Hematopoietic multipotent progenitor cell treated with erythropoietin and hydrocortisone succinate and interleukin-3 and kit ligand, for 8 days (in vitro differentiated cells): ENCODE data around the gene PSME4.
A peak's percentile ranks its signal among the peaks of the same experiment; 100 is the strongest.

Experiments
- DNase-seq: peaks from one replicate; pipeline ENCODE4 v3.0.0-alpha.2; 2015

PSME4 gene, protein sequence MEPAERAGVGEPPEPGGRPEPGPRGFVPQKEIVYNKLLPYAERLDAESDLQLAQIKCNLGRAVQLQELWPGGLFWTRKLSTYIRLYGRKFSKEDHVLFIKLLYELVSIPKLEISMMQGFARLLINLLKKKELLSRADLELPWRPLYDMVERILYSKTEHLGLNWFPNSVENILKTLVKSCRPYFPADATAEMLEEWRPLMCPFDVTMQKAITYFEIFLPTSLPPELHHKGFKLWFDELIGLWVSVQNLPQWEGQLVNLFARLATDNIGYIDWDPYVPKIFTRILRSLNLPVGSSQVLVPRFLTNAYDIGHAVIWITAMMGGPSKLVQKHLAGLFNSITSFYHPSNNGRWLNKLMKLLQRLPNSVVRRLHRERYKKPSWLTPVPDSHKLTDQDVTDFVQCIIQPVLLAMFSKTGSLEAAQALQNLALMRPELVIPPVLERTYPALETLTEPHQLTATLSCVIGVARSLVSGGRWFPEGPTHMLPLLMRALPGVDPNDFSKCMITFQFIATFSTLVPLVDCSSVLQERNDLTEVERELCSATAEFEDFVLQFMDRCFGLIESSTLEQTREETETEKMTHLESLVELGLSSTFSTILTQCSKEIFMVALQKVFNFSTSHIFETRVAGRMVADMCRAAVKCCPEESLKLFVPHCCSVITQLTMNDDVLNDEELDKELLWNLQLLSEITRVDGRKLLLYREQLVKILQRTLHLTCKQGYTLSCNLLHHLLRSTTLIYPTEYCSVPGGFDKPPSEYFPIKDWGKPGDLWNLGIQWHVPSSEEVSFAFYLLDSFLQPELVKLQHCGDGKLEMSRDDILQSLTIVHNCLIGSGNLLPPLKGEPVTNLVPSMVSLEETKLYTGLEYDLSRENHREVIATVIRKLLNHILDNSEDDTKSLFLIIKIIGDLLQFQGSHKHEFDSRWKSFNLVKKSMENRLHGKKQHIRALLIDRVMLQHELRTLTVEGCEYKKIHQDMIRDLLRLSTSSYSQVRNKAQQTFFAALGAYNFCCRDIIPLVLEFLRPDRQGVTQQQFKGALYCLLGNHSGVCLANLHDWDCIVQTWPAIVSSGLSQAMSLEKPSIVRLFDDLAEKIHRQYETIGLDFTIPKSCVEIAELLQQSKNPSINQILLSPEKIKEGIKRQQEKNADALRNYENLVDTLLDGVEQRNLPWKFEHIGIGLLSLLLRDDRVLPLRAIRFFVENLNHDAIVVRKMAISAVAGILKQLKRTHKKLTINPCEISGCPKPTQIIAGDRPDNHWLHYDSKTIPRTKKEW (N-terminal part only)

DNA sequence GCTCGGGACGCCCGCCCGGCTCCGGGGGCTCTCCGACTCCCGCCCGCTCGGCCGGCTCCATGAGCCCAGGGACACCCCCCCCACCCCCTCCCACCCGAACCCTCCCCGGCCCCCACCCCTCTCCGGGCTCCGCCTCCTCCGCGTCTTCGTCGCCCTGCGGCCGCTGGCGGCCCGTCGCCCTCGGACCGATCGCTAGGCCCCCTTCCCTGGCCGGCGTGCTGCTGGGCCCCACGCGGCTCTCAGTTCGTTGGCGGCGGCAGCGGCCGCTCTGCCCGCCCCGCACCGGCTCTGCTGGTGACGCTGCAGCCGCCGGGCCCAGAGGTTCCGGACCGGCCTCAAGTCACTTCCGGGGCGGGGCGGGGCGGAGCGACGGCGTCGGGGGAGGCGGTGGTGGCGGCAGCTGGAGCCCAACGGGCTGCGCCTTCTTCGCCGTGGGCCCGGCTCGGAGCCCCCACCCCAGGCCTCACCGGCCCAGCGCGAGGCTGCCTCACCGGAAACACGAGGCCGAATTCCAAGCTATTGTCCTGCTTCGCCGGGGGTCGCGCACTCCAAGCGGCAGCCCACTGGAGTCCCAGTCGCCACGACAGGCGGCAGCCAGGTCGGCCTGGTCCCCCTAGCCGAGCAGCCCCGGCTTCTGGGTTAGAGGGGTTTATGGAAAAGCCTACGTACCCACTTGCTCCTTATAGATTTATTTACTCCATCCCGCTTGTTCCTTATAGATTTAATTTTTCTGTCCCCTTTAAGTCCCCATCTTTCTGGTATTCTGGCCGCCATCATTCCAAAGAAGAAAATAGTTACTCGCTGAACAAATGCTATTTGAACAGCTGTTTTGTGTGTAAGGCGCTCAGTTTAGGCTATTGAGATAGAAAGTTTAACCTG lies at the start of gene PSME4:
TSS of gene PSME4 (minus strand) at position 270 of the 879 bp plus-strand sequence. CDS start at position 61, 209 bp downstream.
- peak; percentile 83 for DNase-seq

DNA sequence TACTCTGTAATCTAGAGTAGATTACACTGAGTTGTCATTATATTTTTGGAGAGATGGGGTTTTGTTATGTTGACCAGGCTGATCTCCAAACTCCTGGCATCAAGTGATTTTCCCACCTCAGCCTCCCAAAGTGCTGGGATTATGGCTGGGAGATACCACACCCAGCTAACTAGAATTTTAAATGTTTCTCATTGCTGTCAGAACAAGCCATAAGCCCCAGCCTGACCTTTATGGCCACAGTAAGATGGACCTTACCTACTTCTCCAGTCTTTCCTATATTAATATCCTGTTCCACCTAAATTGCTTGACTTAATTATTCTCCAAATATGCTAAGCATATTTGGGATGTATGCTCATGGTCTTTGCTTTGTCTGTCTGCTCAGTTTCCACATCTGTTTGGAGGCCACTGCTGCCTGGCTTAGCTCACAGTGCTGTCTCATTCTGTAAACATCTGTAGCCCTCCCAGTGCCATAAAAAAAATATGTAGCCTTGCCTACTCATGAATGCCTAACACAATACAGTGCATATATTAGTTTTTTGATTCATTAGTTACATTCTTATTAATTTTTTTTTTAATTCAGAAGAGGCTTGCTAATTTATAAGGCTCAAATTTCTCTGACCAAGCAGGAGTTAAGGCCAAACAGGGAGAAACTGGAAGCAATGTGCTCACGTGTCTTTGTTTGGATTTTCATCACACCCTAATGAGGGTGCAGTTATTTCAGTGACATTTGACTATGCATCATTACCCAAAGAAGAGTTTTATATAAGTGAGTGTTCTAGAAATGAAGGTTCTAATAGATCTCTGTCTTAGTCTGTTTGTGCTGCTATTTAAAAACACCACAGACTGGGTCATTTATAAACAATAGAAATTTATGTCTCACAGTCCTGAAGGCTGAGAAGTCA lies 45.3 kb upstream of the PSME4 start:
- DNase-seq = no peak

DNA sequence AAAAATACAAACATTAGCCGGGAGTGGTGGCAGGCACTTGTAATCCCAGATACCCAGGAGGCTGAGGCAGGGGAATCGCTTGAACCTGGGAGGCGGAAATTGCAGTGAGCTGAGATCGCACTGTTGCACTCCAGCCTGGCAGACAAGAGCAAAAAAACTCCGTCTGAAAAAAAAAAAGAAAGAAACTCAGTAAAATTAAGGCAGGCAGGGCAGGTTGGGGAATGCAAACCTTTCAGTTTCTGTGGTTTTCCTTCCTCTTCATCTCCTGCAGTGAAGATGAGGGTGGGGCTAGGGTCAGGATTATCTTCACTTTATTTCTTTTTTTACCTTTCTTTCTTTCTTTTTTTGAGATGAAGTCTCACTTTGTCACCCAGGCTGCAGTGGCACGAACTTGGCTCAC lies 43.2 kb upstream of the PSME4 start:
- no peak for DNase-seq

DNA sequence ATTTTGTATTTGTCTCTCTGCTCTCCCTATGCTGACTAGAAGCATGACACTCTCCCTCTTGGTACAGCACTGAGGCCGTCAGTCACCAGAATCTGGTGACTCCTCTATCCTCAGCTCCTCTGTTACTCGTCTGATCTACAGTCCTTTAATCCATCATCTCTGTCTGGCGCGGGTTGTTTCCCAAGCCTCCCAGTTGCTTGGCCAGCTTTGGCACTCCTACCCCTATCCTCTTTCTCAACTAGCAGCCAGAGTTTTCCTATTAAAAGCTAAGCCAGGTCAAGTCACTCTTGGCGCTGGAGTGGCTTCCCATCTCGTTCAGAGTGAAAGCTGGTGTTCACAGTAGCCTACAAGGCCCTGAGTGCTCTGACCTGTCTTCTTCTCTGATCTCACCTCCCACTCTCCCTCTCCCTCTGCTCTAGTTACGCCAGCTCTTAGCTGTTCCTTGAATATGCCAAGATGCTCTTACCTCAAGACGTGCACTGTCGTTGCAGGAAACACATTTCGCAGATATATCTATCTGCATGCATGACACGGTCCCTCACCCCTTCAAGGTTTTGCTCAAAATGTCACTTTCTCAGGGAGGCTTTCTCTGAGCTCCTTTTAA lies 41.8 kb upstream of the PSME4 start:
- DNase-seq = no peak

DNA sequence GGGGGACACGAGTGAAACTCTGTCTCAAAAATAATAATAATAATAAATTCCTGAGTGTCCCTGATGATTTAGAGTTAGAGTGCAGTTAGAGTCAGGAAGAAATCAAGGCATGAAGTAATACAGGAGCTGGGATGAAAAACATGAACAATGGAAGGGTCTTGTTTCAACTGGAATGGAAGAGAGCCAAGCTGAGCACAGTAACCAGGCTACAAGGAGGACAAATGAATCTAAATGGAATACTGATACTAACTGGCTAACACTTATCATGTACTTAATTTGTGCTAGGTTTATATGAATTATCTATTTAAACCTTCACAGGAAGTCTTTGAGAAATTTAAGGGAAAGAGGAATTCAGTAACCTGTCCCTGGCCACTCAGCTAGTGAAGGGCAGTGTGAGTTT lies 38.8 kb upstream of the PSME4 start:
- DNase-seq = no peak

DNA sequence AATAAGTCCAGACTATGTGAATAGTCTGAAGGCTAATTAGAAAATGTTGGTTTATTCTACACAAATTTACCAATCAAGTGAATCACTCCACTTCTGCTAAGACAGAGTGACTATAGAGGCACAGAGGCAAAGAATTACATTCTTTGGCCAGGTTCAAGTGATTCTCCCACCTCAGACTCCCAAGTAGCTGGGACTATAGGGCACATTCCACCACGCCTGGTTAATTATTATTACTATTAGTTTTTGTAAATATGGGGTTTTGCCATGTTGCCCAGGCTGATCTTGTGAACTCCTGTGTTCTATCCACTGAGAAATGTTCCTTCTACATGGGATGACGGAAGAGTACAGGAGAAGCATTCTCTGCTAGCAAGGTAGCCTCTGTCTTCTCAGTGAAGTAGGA lies 37.6 kb upstream of the PSME4 start:
- no peak for DNase-seq

DNA sequence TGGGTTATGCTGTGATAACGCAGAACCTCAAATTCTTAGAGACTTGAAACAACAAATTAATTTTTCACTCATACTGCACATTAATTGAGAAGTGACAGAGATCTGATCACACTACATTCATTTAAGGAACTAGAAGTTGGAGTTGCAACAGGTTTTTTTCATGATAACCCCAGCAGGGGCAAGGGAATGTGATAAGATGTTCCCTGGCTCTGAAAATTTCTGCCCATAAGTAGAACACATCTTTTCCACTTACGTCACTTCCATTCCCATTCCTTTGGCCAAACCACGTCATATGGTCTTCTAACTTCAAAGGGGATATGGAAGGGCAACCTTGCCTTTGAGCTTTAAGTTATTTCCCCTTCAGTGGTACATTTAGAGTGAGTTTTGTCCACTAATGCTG lies 29.7 kb upstream of the PSME4 start:
- peak; percentile 86 for DNase-seq

DNA sequence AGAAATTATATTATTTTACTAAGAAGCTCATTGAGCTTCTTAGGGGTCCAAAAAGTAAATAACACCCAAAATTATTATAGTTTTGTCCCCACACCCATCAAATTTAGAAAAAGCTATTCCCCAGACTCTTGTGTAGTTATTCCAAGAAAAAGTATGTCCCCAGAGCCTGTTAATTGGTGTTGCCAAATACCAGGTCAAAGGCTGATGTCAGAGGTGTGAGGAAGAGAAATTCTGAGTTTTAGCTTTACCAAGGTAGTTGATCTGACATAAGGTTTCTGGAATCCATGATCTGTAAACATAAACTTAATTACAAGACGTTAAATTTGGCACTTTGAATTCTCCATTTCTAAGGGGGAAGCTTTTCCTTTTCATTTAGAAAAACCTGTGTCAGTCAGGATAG lies 29.3 kb upstream of the PSME4 start:
- DNase-seq = no peak

DNA sequence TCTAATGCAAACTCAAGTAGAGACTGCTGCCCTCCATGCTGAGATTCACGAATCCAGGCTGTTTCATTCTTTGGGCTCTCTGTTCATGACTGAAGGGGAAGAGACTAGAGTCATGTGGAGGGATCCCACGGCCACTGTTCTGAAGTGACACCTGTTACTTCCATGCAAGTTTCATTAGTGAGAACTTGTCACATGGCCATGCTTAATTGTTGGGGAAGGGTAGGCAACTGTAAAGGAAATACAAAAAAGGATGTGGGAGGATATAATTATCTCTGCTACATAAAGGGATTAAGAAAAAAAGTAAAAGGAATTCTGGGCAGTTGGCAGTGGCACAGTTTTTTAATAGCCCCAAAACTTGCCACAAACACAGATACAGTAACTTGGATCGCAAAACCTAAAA lies 28.0 kb upstream of the PSME4 start:
- no peak for DNase-seq

DNA sequence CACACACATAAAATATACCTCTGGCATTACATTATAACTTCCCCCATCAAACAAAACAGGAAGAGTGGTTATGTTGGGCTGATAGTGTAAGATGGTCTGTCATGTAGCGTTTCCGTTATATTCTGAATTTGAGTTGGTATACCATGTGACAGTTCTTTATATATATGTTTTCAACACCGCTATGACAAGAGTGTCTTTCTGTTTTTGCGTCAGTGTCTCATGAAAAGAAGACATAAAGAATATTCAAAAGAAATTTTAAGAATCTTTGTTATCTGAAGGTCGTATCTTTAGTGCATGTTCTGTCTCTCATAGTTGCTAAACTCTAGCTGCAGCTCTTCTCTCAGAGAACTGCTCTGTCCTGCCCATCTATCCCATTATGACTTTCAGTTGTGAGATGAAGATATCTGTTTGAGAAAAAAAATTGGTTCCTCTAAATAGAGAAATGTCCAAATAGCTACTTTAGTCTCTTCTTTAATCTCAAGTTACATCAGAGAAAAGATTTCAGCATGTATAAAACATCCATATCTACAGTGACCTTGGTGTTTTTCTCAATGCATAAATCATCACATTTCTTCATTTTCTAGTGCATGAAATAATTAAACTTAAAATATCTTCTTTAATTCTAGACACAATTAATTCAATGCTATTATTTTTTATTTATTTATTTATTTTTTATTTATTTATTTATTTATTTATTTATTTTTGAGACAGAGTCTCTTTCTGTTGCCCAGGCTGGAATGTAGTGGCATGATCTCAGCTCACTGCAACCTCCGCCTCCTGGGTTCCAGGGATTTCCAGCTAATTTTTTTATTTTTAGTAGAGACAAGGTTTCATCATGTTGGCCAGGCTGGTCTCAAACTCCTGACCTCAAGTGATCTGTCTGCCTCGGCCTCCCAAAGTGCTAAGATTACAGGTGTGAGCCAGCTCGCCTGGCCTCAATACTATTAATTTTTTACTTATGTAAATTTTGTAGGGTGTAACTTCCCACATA lies 24.3 kb upstream of the PSME4 start:
- peak; percentile 57 for DNase-seq

DNA sequence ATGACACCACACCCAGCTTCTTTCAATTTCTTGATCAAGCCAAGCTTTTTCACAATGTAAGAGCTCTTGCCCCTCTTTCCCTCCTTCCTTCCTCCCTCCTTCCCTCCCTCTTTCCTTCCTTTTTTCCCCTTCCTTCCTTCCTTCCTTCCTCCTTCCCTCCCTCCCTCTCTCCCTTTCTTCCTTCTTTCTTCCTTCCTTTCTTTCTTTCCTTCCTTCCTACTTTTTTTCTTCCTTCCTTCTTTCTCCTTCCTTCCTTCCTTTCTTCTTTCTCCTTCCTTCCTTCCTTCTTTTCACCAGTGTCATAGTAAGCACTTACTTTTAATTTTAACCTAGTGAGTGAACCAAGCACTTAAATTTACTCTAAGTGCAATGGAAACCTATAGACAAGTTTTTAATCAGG lies 21.2 kb upstream of the PSME4 start:
- no peak for DNase-seq

DNA sequence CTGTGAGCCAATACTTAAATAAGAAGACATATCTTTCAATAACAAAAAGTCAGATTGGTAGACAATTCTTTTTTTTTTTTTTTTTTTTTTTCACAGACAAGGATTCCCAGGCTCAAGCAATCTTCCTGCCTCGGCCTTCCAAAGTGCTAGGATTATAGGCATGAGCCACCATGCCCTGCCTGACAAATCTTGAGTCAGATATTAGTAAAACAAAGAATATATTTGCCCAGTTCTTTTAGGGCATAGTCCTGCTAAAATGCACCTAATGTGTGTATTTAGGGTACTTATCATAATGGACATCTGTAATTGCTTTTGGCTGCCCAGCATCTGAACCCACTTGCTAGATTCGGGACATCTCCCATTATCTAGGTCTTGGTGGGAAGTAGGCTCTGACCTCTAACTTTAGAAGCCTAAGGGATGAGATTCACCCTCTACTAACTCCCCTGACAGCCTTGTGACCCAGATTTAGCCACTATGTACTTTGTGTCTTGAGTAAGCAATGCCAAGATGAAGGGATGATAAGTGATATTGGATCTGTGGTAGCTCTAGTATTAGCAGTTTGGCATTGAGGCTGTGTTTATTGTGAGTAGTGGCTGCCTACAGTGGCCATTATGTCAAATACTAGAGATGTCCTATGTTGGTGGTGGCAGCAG lies 18.5 kb upstream of the PSME4 start:
- DNase-seq = no peak

DNA sequence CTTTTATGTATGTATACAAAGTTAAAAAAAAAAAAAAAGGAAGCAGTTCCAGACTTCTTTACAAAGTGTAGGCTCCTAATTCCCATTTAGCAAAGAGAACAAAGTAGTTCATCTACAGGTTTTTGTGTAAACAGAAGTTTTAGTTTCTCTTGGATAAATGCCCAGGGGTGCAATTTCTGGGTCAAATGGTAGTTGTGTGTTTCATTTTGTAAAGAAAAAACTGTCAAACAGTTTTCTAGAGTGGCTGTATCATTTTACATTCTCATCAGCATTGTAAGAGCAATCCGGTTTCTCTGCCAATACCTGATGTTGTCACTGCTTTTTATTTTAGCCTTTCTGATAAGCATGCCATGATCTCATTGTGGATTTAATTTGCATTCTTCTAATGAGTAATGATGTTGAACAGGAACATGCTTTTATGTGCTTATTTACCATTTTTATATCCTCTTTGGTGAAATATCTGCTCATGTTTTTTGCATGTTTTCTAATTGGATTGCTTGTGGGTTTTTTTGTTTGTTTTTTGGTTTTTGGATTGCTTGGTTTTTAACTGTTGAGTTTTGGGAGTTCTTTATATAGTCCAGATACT lies 16.6 kb upstream of the PSME4 start:
- DNase-seq = no peak

DNA sequence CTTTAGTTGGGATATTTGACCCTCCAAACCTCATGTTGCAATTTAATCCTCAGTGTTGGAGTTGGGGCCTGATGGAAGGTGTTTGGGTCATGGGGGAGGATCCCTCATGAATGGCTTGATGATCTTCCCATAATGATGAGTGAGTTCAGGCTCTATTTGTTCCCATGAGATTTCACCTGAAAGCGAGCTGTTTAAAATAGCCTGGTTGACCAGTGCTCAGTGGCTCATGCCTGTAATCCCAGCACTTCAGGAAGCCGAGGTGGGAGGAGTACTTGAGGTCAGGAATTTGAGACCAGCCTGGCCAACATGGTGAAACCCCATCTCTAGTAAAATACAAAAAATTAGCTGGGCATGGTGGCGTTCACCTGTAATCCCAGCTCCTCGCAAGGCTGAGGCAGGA lies 14.9 kb upstream of the PSME4 start:
- no peak for DNase-seq

DNA sequence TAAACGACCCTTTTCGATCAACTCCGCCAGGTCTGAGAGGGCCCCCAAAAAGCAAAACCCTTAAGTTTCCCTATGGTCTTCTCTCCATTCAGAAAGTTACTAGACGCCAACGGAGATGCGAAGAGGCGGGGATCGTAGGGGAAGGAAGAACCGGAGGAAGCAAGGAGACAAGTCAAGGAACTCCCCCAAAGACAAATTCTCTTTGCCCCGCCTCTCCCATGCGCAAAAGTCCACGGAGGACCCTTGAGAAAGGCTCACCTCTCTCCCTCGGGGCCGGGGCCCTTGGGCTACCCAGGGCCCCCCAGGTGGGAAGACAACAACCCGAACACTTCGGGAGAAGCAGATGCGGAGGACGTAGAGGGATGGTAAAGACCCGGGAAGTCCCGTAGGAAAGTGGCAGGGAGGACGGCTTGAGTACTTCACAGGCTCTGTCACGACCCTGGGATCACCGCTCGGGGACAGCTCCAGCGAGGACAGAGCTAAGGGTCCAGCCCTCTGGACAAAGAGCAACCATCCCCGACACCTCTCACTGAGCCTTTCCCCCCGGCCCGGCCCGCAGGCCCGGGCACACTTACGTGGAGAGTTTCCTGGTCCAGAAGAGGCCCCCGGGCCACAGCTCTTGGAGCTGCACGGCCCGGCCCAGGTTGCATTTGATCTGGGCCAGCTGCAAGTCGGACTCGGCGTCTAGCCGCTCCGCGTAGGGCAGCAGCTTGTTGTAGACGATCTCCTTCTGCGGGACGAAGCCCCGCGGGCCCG lies 647 bp downstream of the PSME4 start:
- DNase-seq = peak; percentile 44

DNA sequence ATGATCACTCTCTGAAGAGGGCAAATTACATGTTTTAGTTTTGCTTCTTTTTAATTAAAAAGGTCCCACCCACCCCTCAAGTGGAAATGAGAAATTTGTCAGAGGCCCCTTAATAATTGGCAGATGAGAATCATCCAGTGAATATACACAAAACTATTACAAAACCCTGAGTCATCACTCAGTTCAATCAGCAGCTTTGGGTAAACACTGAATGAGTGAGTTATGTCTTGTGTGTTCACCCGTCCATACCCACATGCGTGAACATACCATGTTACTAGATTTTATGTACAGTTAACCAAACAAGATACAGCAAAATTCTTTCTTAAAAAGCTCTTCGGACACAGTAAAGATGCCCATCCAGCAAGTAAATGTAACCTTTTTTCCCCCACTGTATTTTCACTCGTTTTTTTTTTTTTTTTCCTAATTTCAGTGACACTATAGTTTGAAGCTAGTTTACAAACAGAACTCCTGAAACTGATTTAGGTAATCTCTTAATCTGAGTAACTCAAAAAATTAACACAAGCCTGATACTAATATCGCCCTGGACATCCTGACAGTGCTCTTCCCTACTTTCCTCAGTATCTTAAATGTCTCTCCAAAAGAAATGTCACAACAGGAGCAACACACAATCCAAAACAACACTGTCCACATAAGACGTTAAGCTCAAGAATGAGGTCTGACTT lies 1.4 kb downstream of the PSME4 start:
- peak; percentile 79 for DNase-seq
